Measurements from ENCODE around the gene SLC35F3.

DNA sequence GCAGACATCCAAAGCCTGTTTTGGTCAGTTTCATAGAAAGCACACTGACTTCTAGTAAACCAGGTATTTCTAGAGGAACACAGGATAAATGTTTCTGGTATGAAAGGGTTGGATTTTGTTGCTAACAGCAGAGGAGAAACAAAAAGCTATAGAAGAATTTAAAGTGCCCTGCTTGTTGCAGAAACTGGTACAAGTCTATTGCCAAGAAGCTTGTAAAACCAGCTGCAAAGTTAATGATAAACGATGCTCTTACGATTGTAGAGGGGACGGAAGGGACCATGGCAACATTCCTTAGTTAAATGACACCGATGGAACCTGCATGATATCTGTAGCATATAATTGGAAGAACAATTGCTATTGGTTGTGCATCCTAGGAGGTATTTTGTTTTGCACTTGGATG lies 40.1 kb downstream of the SLC35F3 start:
- TF ChIP-seq CTCF (optimal IDR thresholded peaks at IDR 0.05 in 1 of 3, IDR thresholded peaks at IDR 0.05 in 1 of 3, conservative IDR thresholded peaks at IDR 0.05 in 1 of 3; ENCODE audit: extremely low read depth in 1 of 3, insufficient read depth in 2 of 3, low read length in 3 of 3), result no peak
- TF ChIP-seq EZH2 (IDR thresholded peaks at IDR 0.05; ENCODE audit: low read length), result no peak
